D721Med (cell line): Measurements from ENCODE around the gene TSPYL1.
"Not testable (repeated sequence)": the region's sequence is repeated elsewhere in the genome, so short reads cannot be mapped to it uniquely, and the experiment has no call there.

Source experiments
- DNase-seq: peaks from one replicate; pipeline ENCODE4 v3.0.0; 2011; ENCODE audit warnings: low spot score; ENCODE audit not compliant: insufficient read length
- FAIRE-seq: peaks from 2 replicates; lab custom pipeline; 2011; peaks lifted over from hg19 to GRCh38; lab: Jason Lieb, UNC
- CTCF ChIP-seq: IDR thresholded peaks from 2 replicates; pipeline ENCODE4 v1.5.1; 2012; ENCODE audit warnings: mild to moderate bottlenecking, control low read depth; ENCODE audit not compliant: insufficient read depth; ENCODE audit errors: missing control alignments

Gene TSPYL1

GRCh38 chr6:116323863-116324262 lies 44.1 kb upstream of the TSPYL1 start:
- TF ChIP-seq CTCF, result no peak
- FAIRE-seq (no peak), DNase-seq (no peak)

GRCh38 chr6:116321933-116322332 lies 42.2 kb upstream of the TSPYL1 start:
- DNase-seq, FAIRE-seq: not testable (repeated sequence)

DNA sequence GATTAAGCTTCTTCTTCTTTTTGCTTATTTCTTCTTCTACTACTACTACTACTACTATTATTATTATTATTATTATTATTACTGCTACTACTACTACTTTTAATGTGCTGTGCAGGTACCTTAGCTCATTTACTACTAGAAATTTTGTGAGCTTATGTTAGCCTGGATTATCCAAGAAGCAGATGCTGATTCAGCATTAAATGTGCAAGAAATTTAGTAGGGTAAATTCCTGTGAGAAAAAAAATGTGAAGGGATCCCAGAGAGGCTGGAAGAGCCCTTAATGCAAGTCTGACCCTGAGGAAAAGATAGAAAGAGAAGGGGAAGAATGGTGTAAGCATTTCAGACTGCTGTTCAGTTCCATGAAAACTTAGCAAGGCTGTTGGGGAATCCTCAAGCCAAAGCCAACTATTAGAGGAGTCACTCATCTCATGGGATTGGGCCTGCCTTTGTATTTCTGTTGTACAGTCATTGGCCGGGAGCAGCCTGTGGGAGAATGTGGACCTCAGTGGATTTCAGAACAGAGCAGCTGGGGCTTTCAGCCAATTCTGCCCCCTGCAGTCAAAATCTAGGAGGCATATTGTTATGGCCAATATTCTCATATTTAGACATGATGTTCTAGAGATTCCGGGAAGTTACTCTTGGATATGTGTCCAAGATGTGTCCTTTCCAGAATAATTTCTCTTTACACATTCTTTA lies 37.2 kb upstream of the TSPYL1 start:
- DNase-seq, result no peak
- no peak for FAIRE-seq
- TF ChIP-seq CTCF, result no peak

DNA sequence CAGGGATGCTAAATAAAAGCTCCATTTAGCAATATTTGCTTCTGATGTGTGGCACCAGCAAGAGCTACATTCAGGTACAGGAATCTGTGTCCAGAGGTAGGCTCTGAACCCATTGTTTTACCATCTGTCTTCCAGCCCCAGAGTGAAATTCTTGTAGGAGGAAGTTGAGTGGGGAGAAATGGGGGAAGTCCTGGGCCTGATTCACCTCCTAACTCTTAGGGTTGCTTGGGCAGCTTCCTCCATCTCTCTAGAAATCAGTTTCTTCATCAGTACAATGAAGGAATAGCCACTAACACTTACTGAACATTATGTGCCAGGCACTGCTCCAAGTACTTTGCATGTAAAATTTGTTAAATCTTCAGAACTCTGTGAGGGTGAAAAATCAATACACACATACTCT lies 35.1 kb upstream of the TSPYL1 start:
- FAIRE-seq (no peak), DNase-seq (no peak)
- no peak for TF ChIP-seq CTCF

DNA sequence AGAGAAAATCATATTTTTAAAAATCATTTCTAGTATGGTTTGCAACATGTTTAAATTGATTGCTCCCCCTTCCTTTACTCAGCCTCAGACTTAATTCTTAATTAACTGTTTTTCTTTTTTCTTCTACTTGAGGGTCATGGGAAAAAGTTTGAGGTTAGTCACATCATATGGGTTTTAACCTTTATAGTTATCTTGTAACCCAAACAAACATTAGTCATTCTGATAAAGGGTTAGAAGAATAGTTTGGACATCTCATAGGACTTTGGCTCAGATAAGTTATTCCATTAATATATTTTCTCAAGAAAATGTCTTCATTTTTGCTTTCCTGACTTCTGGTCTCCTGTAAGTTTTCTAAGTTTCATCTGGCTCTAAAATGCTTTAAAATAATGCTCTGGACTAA lies 34.5 kb upstream of the TSPYL1 start:
- FAIRE-seq (no peak), DNase-seq (no peak)
- TF ChIP-seq CTCF, result no peak

DNA sequence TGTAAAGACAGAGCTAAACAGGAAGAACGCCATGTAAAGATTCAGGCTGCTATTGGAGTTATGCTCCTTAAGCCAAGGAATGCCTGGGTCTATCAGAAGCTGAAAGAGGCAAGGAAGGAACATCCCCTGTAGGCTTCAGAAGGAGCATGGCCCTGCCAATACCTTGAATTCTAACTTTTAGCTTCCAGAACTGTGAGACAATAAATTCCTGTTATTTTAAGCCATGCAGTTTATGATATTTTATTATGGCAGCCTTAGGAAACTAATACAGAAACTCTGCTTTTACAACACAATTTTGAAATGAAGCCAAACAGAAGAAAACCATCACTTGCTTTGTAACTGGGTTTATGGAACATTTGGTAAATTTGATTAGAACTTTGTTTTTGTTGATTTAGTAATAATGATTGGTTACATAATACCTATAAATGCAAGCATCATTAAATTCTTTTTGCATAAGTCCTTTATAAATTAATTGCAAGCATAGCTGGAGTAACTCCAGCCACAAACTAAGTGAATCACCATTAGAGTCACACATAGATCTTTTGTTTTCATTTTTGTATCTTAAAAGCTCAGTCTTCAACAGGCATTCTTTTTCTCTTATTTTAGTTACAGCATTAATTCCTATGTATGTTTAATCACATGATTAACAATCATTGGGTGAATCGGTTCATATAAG lies 33.5 kb upstream of the TSPYL1 start:
- TF ChIP-seq CTCF, result no peak
- no peak for FAIRE-seq
- no peak for DNase-seq

GRCh38 chr6:116309657-116310056 lies 29.9 kb upstream of the TSPYL1 start:
- FAIRE-seq, result no peak
- DNase-seq, result no peak
- TF ChIP-seq CTCF, result no peak

DNA sequence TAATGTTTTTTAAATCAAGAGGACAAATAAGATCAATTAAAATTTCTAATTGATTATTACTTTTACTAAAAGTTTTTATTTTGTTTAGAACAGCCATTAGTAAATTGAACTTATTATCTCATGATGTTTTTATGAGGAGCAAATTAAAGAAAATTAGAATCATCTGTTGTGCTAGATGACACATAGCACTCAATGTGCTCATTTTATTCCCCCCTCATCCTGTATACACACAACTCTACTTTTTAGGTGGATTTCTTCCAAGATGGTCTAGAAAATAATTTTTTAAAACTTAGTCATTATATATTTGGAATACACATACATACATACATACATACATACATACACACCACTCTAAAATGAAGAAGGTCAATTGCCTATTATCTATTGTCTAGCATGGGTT lies 29.3 kb upstream of the TSPYL1 start:
- FAIRE-seq, result no peak
- TF ChIP-seq CTCF, result no peak
- no peak for DNase-seq
